Motor neuron (in vitro differentiated cells): Measurements from ENCODE around the gene SLC50A1. TPM values are rescaled to one million over a fixed set of nuclear protein-coding genes. Genes with fewer than 3 reads are reported as not detected.
A peak's percentile ranks its signal among the peaks of the same experiment; 100 is the strongest.

Experiments
- ATAC-seq, 8 experiments: fragments of 200-7000 bp; cut with Tn5 transposase; replicated peaks in 6 of 8; 2 replicates each; pipeline ENCODE4 v1.8.0; 2021; ENCODE audit warnings: mild to moderate bottlenecking in 8 of 8, moderate library complexity in 8 of 8
- H3K27ac ChIP-seq, 2 donors: fragments of 250-450 bp; sonication (Bioruptor Pico); 2 replicates each; pipeline ENCODE4 v1.9.0; 2021; ENCODE audit warnings: antibody characterized with exemption in 2 of 2, mild to moderate bottlenecking in 2 of 2, moderate library complexity in 1 of 2
- H3K4me1 ChIP-seq, 2 donors: fragments of 250-450 bp; sonication (Bioruptor Pico); replicated peaks in 1 of 2; 2 replicates each; pipeline ENCODE4 v1.6.1; 2021; ENCODE audit warnings: antibody characterized with exemption in 2 of 2, mild to moderate bottlenecking in 2 of 2, moderate library complexity in 1 of 2
- H3K4me3 ChIP-seq, 5 donors: fragments of 250-450 bp; sonication (Bioruptor Pico); 2 replicates each; pipeline ENCODE4 v1.9.0; 2021; ENCODE audit warnings: antibody characterized with exemption in 5 of 5, mild to moderate bottlenecking in 5 of 5, moderate library complexity in 4 of 5
- WGBS, 10 experiments: fragments of 450-650 bp; shearing (Covaris generic); methylation state at CpG; one replicate each; pipeline ENCODE4 v1.0.0; 2022; 5-methylcytosine and 5-hydroxymethylcytosine counted together
- in situ Hi-C, 9 experiments: fragments of 400-800 bp; cut with MboI; loops; one replicate each; pipeline ENCODE4 v1.15.0; 2021; ENCODE audit warnings: low sequenced_read_pairs in 9 of 9, low pct_unique_long_range_greater_than_20kb in 2 of 9; ENCODE audit not compliant: unreplicated experiment in 9 of 9
- total RNA-seq, 8 experiments: library from RNA; unstranded; fragments of 300-600 nt; gene quantifications; 2 replicates each; pipeline versions ENCODE4 v1.2.3 to v1.2.4, GENCODE V29; 2022

The SLC50A1 gene
- total RNA-seq, result 10 to 100 TPM; 11.7 to 54.8 (median 18.9) TPM

GRCh38 chr1:155135415-155136028, at the start of gene SLC50A1:
TSS of gene SLC50A1 (plus strand) at chr1:155135852. CDS start at chr1:155135912, 60 bp downstream.
- peaks cover 19% of the 10 kb centered on the region in 2 donors for H3K4me1 ChIP-seq
- ATAC-seq, result peak; percentile 65 to 89 (median 86)
- 0 to 3% (median 0%) methylated on average over 3 to 25 of the region's 52 CpGs; no CpG with 5 or more reads in 4 of the 10 experiments for WGBS, 10 experiments
- H3K27ac ChIP-seq, result peak within 1 kb of the TSS; percentile 83 to 87
- H3K4me3 ChIP-seq, result peak within 1 kb of the TSS; percentile 65 to 81 (median 69)
- in situ Hi-C loops, result no loop called here

- H3K27ac ChIP-seq, result no peak overlapping the region
- WGBS, 10 experiments, result 22 to 44% (median 40%) methylated on average over 4 to 8 of the region's 24 CpGs; no CpG with 5 or more reads in 7 of the 10 experiments
- in situ Hi-C loops, result no loop called here
These were observed 49.4 kb upstream of the SLC50A1 start for GRCh38 chr1:155086128-155086741.

GRCh38 chr1:155086856-155087535, 48.7 kb upstream of the SLC50A1 start:
- no peak overlapping the region for H3K27ac ChIP-seq
- no peak overlapping the region for H3K4me3 ChIP-seq
- peaks cover 32 to 37% of the 10 kb centered on the region in 2 donors for H3K4me1 ChIP-seq
- 30 to 100% (median 59%) methylated on average over 1 to 4 of the region's 8 CpGs; no CpG with 5 or more reads in 6 of the 10 experiments for WGBS, 10 experiments
- in situ Hi-C loops, result no loop called here
- ATAC-seq, result no peak

More at GRCh38 chr1:155086128-155086741, 49.4 kb upstream of the SLC50A1 start:
- ATAC-seq, result peak in 3 of 8 experiments; percentile 1 to 7 (median 4)
- peak overlapping the region in 3 of 5 donors; percentile 56 to 70 (median 61) for H3K4me3 ChIP-seq
- peaks cover 37 to 38% of the 10 kb centered on the region in 2 donors for H3K4me1 ChIP-seq

- Histone ChIP-seq H3K4me1 (peaks cover 3 to 17% of the 10 kb centered on the region in 2 donors), H3K4me3 (peak overlapping the region in 1 of 5 donors; percentile 3), H3K27ac (no peak overlapping the region)
- in situ Hi-C loops, result loop anchor here in 4 of 9 experiments (5.0 to 10.0 kb wide), 2 partner anchors 73 to 76 kb away; no protein-coding TSS in a partner anchor
- ATAC-seq, result peak; percentile 65 to 89 (median 74)
- WGBS, 10 experiments, result 0 to 48% (median 13%) methylated on average over 1 to 18 of the region's 29 CpGs; no CpG with 5 or more reads in 2 of the 10 experiments
These were observed 44.3 kb upstream of the SLC50A1 start for GRCh38 chr1:155091071-155092051.

GRCh38 chr1:155092131-155092530, 43.5 kb upstream of the SLC50A1 start:
- peaks cover 3 to 17% of the 10 kb centered on the region in 2 donors for H3K4me1 ChIP-seq
- no peak overlapping the region for H3K4me3 ChIP-seq
- peak in 2 of 8 experiments; percentile 2 to 12 for ATAC-seq
- in situ Hi-C loops, result loop anchor here in 4 of 9 experiments (5.0 to 10.0 kb wide), 2 partner anchors 73 to 75 kb away; no protein-coding TSS in a partner anchor
- 40 to 100% (median 70%) methylated on average over 1 of the region's 6 CpGs; no CpG with 5 or more reads in 6 of the 10 experiments for WGBS, 10 experiments
- no peak overlapping the region for H3K27ac ChIP-seq

GRCh38 chr1:155092641-155093040, 43.0 kb upstream of the SLC50A1 start:
- peaks cover 3 to 17% of the 10 kb centered on the region in 2 donors for H3K4me1 ChIP-seq
- 0 to 93% (median 68%) methylated on average over 1 to 5 of the region's 12 CpGs; no CpG with 5 or more reads in 3 of the 10 experiments for WGBS, 10 experiments
- in situ Hi-C loops, result loop anchor here in 4 of 9 experiments (5.0 to 10.0 kb wide), 2 partner anchors 72 to 75 kb away; no protein-coding TSS in a partner anchor
- ATAC-seq, result no peak
- H3K27ac ChIP-seq, result no peak overlapping the region
- H3K4me3 ChIP-seq, result no peak overlapping the region

- Histone ChIP-seq H3K27ac (no peak overlapping the region), H3K4me3 (no peak overlapping the region), H3K4me1 (peaks cover 3 to 17% of the 10 kb centered on the region in 2 donors)
- ATAC-seq, result peak; percentile 42 to 70 (median 61)
- in situ Hi-C loops, result loop anchor here in 4 of 9 experiments (5.0 to 10.0 kb wide), 2 partner anchors 71 to 73 kb away; no protein-coding TSS in a partner anchor
- WGBS, 10 experiments, result 0 to 80% (median 16%) methylated on average over 2 to 7 of the region's 13 CpGs
These were observed 41.6 kb upstream of the SLC50A1 start for GRCh38 chr1:155093911-155094621.

GRCh38 chr1:155094622-155094948, 41.1 kb upstream of the SLC50A1 start:
- Histone ChIP-seq H3K4me1 (peaks cover 3 to 17% of the 10 kb centered on the region in 2 donors), H3K4me3 (no peak overlapping the region), H3K27ac (no peak overlapping the region)
- in situ Hi-C loops, result loop anchor here in 4 of 9 experiments (5.0 to 10.0 kb wide), 2 partner anchors 70 to 73 kb away; no protein-coding TSS in a partner anchor
- WGBS, 10 experiments, result 33 to 100% (median 76%) methylated on average over 1 to 2 of the region's 2 CpGs
- ATAC-seq, result no peak

DNA sequence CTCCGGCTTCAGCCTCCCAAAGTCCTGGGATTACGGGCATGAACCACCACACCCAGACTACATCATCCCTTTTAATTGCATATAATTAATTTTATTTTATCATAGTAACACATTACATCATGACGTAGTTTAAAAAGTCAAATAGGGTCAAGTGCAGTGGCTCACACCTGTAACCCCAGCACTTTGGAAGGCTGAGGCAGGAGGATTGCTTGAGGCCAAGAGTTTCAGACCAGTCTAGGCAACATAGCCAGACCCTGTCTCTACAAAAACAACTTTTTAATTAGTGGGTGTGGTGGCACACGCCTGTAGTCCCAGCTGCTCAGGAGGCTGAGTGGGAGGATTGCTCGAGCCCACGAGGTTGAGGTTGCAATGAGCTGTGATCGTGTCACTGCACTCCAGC, 36.3 kb upstream of the SLC50A1 start:
- in situ Hi-C loops, result loop anchor here in 3 of 9 experiments (10.0 kb wide), 1 partner anchor 65 kb away; no protein-coding TSS in a partner anchor

DNA sequence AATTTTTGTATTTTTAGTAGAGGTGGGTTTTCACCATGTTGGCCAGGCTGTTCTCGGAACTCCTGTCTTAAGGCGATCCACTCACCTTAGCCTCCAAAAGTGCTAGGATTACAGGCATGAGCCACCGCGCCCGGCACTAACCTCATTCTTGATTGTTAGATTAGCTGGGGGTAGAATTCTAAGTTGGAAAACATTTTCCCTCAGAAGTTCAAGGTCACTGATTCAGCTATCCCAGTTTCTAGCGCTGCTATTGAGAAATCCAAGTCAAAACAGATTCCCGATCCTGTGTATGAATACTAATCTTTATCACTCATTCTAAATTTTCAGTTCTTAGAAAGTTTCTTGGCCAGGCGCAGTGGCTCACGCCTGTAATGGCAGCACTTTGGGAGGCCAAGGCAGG, 32.3 kb upstream of the SLC50A1 start:
- Histone ChIP-seq H3K27ac (no peak overlapping the region), H3K4me3 (no peak overlapping the region), H3K4me1 (no peaks in the 10 kb centered on the region)
- in situ Hi-C loops, result loop anchor here in 1 of 9 experiments (10.0 kb wide), 1 partner anchor 61 kb away; no protein-coding TSS in a partner anchor
- ATAC-seq, result no peak
- WGBS, 10 experiments, result 64 to 100% (median 79%) methylated on average over 1 to 8 of the region's 9 CpGs; no CpG with 5 or more reads in 3 of the 10 experiments

More for the DNA sequence above, 36.3 kb upstream of the SLC50A1 start:
- Histone ChIP-seq H3K4me1 (peaks cover 2% of the 10 kb centered on the region in 2 donors), H3K27ac (no peak overlapping the region), H3K4me3 (no peak overlapping the region)
- ATAC-seq, result no peak
- 40 to 100% (median 83%) methylated on average over 1 to 7 of the region's 7 CpGs for WGBS, 10 experiments
